ENCODE results near the gene GFPT2. TPM values are rescaled to one million over a fixed set of nuclear protein-coding genes. Genes with fewer than 3 reads are reported as not detected.

GFPT2 gene
- total and polyA plus RNA-seq, 2 of the 4 experiments (the other 2 are of a cell fraction): 20.3 to 20.8 TPM

- H3K36me3 ChIP-seq (ENCODE audit: control insufficient read depth, insufficient read depth, low read length): no peaks in the 10 kb centered on the region
- H3K56ac ChIP-seq (ENCODE audit: extremely low read depth, insufficient read depth, low read length): no peak overlapping the region
- H2AFZ ChIP-seq (replicated peaks; ENCODE audit: low read length, poor library complexity): no peak overlapping the region
- ChIA-PET POLR2A (ENCODE audit: unreplicated experiment) (no interaction called here), CTCF (no interaction called here)
- BruUV-seq (replicated peaks): no TSS peak
- H3K9ac ChIP-seq (ENCODE audit: low read depth, low read length): no peak overlapping the region
- in situ Hi-C loops (cut with MboI; ENCODE audit: low sequenced_read_pairs) (no loop called here), dilution Hi-C loops (cut with HindIII; ENCODE audit: low sequenced_read_pairs, unreplicated experiment) (no loop called here), intact Hi-C loops (cut with micrococcal nuclease) (no loop called here)
- H2BK120ac ChIP-seq (ENCODE audit: low read depth, low read length): no peak overlapping the region
- H3K23ac ChIP-seq (ENCODE audit: low read depth, low read length): no peak overlapping the region
- no peak overlapping the region for H4K8ac ChIP-seq (ENCODE audit: low read depth in 2 of 2, low read length in 2 of 2)
- no peak overlapping the region for H3K14ac ChIP-seq (replicated peaks; ENCODE audit: low read depth, low read length)
- no peak overlapping the region for H2BK20ac ChIP-seq (ENCODE audit: low read depth, low read length)
- DNase-seq (no peak), ATAC-seq (ENCODE audit: low read depth) (no peak)
- H4K91ac ChIP-seq (ENCODE audit: insufficient read depth, low read depth, low read length): no peak overlapping the region
- no peak overlapping the region for H4K5ac ChIP-seq (ENCODE audit: low read depth, low read length)
- peaks cover 7% of the 10 kb centered on the region; the same call in 1 of the 2 replicates for H3K4me1 ChIP-seq (ENCODE audit: control insufficient read depth, insufficient read depth, low read length)
- TF ChIP-seq MXI1 (IDR thresholded peaks at IDR 0.05; ENCODE audit: borderline replicate concordance, low read depth, low read length) (no peak), CHD1 (IDR thresholded peaks at IDR 0.05; ENCODE audit: low read depth, low read length) (no peak), CEBPB (IDR thresholded peaks at IDR 0.05; ENCODE audit: low read depth, low read length) (no peak), RAD21 (IDR thresholded peaks at IDR 0.05; ENCODE audit: low read length) (no peak), RCOR1 (IDR thresholded peaks at IDR 0.05; ENCODE audit: insufficient replicate concordance, low read length) (no peak), FOS (IDR thresholded peaks at IDR 0.05; ENCODE audit: low read depth, low read length) (no peak)
- H3K4me2 ChIP-seq (ENCODE audit: low read depth, low read length): no peak overlapping the region
- H3K27me3 ChIP-seq (ENCODE audit: control insufficient read depth, insufficient read depth, low read length): no peaks in the 10 kb centered on the region
- H2AK9ac ChIP-seq (replicated peaks; ENCODE audit: low read depth, low read length, poor library complexity): peak overlapping the region; percentile 61
- H2BK5ac ChIP-seq (ENCODE audit: low read depth, low read length, poor library complexity, severe bottlenecking): no peak overlapping the region
- no peaks in the 10 kb centered on the region for H3K9me3 ChIP-seq (ENCODE audit: control insufficient read depth, insufficient read depth, low read length)
- H3K18ac ChIP-seq (ENCODE audit: low read depth, low read length): no peak overlapping the region
- 100% methylated on average over 1 of the region's 7 CpGs; no CpG with 5 or more reads in 1 of the 2 experiments for WGBS, 2 experiments (ENCODE audit: extremely low coverage in 2 of 2, insufficient read length in 1 of 2)
- H3K9me1 ChIP-seq (ENCODE audit: insufficient read depth, low read length): peaks cover 4% of the 10 kb centered on the region; the same call in 1 of the 2 replicates
- no peak overlapping the region for H3K4me3 ChIP-seq (ENCODE audit: insufficient read depth, low read depth, low read length)
- no peak overlapping the region for H3K4ac ChIP-seq (ENCODE audit: low read depth, low read length)
- no peak overlapping the region for H3K27ac ChIP-seq (ENCODE audit: insufficient read depth, low read length)
- peaks cover 0 to 18% of the 10 kb centered on the region in 2 experiments; a peak in 3 of 4 replicates for H3K79me1 ChIP-seq (ENCODE audit: low read depth in 1 of 2, low read length in 2 of 2)
- H2BK15ac ChIP-seq (ENCODE audit: low read depth, low read length): no peak overlapping the region
- H2AK5ac ChIP-seq (ENCODE audit: low read depth, low read length): no peak overlapping the region
- peaks cover 7% of the 10 kb centered on the region; the same call in 1 of the 2 replicates for H4K20me1 ChIP-seq (ENCODE audit: insufficient read depth, low read length)
These were observed 8.5 kb downstream of the GFPT2 start for GRCh38 chr5:180344696-180344999.

All from IMR-90 (cell line).